HG03095 (cell line): ENCODE results near the gene PPP1R12A.
A peak's percentile ranks its signal among the peaks of the same experiment; 100 is the strongest.

Experiments used
- ATAC-seq: cut with Tn5 transposase; IDR thresholded peaks from one replicate; pipeline ENCODE4 v1.9.1; 2021; ENCODE audit warnings: moderate library complexity; ENCODE audit not compliant: unreplicated experiment

Gene PPP1R12A

DNA sequence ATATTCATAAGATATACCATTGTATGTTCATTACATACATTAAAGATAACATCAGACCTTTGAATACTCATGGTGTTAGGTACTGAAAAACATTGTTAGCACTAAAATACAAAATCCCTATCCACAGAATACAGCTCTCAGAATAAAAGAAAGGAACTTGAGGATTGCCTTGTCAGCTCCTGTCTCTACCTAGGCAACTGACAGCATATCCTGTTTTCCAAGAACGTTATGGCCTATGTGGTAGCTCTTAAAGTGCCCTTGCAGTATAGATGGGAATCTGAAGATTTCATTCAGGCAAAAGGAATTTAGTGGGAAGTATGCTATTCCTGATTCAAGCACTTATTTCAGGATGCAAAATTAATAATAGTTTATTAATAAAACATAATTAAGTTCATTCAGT lies 1.8 kb upstream of the PPP1R12A start:
- ATAC-seq: no peak

DNA sequence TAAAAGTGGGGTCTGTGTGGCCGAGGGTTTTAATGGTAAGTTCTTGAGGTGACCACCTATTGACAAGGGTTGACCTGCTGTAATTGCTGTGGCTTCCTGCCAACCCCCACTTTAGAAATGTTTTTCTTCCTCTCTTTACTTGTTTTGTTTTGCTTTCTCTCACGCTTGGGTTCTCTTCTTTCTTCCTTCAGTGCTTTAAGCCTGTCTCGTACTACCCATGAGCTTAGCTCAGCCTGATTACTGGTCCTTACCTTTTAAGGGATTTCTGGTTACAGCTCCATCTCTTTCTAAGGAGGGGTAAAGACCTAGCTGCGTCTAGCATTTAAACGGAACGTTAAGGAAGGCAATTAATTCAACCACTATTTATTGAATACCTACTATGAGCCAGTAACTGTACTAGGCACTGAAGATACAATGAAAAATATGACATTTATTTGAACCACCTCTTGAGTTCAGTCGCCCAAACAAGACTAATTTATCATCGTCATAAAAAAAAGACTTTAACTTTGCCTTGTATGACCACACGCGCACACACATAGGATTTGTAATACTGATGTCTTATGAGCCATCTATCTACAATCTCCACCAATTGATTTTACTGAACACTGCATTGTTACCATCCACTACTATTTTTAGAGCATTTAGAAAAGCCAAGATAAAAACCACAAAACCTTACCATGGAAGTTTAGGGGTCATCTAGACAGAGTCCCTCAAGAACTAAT lies 888 bp upstream of the PPP1R12A start:
- peak; percentile 17 for ATAC-seq

DNA sequence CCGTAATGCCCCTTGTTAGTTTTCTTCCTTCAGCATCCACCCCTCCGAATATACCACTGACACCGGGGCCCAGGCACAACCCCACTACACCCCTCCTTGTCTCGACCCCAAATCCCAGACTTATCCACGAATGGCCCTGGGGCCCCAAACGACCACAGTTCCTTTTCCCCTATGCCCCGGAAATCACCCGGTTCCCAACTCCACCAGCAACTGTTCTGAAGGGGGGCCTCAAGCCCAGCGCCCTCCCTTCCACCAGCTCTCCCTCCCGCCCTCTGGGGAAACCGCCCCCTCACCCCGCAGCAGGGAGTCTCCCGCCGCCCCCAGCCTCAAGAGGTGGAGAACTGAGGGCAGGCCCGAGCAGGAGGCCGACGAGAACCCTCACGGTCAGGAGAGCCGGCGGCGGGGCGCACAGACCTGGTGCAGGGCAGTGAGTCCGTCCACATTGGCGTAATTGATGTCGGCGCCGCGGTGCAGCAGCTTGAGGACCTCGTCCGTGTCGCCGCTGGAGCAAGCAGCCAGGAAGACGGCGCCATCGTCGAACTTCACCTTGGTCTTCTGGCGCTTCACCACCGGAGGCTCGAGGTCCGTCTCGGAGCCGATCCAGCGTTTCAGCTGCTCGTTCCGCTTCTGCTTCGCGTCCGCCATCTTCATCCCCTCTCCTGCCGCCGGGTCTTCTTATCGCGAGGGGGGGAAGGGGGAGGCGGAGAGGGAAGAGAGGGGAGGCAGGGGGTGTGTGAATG lies 446 bp downstream of the PPP1R12A start:
- peak; percentile 21 for ATAC-seq

DNA sequence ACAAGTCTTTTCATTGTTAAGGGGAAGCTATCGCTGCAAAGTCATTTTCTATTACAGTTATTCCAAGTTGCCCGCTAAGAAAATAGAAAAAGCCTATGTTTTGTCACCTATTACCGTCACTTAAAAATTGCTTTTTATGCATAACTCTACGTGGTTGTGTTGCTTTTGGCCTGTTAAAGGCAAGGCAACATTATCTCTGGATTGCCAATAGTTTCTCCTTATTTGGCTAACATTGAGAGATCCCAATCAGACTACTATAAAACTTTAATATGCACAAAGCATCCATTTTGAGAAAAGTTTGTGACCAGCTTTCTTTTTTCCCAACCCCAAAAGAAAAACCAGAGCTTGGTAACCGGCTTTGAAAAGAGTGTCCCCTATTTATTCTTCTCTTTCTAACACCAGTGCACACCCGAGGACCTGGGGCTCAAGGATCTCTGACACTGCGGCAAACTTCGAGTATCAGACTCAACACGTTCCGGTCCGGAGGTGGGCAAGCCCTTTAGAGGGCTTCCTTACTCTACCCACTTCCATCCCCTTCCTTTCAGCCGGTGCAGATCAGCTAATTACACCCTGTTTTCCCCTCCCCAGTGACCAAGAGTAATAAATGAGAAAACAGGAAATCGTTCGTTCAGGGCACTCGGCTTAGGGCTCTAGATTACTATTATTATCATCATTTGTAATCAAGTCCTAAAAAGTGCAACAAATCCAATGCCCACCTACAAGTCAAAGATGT lies 1.2 kb downstream of the PPP1R12A start:
- peak; percentile 7 for ATAC-seq

DNA sequence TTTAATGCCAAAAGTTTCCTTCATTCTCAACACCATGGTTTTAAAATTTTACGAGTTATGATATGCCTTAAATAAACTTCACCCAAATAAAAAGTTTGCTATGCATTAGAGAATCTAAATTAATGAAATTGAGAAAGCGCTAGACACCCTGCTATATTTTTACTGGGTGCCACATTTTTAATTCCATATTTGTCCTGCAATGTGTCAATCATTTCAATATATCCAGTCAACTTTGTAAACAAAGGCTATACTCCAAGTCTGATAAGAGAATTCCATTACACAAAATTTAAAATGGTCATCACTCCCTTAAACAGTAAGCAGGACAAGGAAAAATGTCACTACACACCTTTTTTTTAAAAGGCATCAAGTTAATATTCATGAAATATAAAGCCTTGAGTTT lies 1.9 kb downstream of the PPP1R12A start:
- ATAC-seq: no peak

DNA sequence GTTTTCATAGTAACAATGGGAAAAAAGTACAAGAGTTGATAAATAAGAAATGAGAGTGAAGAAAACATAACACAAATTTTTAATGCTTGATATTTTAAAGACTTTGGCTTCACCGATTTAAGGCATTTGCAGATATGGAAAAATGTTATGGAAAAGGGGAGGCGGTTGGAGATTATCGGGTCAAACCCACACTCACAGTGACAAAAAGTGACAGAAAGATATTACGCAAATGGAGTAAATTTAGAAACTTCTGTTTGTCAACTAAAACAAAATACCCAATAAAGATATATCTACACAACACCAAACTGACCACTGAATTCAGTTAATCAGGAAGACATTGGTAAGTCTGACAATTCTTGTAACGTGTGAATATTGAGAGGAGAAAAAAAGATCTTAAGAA lies 2.5 kb downstream of the PPP1R12A start:
- ATAC-seq: no peak

DNA sequence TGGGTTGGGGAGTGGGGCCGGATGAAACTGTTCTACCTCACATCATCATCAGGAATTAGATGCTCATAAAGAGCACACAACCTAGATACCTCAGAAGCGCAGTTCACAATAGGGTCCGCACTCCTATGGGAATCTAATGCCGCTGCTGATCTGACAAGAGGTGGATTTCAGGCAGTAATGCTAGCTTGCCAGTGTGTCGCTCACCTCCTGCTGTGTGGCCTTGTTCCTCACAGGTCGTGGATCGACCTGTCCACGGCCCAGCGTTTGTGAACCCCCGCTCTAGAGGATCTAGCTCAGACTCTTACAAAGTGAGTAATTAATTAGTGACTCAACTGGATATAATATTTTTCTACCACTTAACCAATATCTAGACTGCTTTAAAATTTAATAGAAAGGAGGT lies 5.8 kb downstream of the PPP1R12A start:
- ATAC-seq: no peak

DNA sequence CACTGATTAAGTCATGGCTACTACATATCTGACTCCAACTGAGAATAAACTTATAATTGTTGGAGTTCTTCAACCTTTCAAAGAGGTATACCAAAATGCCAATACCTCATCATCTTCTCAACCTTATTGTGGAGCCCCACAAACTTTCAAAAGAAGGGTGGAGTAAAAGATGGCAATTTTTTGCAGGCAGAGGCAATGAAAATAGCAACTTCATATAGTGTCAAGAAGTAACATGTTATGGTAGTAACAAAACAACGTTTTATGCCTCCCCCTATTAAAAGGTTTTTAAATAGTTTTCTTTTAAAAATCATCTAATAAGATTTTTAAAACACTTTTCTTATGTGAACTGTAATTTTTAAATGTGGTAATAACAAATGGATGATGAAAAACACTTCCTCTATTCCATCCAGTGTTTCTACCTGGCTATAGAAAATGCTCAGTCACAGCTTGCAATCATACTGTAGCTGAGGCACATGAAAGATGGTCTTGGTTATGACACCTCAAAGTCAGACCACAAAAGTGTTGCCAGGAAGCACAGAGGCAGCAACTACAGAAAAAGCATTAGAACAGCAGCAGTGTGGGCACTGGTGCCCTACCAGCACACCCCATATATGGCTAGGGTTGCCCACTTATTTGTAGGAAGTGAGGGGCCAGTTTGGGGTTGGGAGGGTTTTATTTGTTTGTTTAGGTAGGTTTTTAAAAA lies 7.0 kb downstream of the PPP1R12A start:
- peak; percentile 98 for ATAC-seq

DNA sequence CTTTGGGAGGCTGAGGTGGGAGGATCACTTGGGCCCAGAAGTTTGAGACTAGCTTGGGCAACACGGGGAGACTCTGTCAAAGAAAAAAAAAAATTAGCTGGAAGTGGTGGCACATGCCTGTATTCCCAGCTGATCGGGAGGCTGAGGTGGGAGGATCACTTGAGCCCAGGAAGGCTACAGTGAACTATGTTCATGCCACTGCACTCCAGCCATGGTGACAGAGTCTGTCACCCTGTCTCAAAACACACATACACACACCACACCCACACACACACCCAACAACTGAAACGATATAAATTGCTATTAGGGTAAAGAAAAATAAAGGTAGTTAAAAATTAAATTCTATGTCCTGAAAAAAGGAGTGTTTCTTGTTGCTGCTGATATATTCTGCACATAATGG lies 7.9 kb downstream of the PPP1R12A start:
- ATAC-seq: no peak

DNA sequence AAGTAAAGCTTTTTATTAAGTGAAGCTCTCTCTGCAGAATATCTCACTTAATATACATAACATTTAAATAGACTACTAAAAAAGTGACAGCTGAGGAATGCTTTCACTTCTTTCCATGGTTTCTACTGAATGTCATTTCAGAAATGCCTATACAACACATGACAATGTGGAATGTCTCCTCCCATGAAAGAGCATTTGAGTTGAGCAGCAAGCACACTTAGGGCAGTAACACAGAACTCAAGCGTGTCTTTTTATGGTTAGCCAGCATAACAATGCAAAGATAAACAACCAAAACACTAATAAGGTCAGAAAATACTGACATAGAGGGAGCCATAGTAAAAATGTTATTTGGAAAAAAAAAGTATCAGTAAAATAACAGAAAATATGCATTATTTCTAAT lies 9.4 kb downstream of the PPP1R12A start:
- no peak for ATAC-seq

DNA sequence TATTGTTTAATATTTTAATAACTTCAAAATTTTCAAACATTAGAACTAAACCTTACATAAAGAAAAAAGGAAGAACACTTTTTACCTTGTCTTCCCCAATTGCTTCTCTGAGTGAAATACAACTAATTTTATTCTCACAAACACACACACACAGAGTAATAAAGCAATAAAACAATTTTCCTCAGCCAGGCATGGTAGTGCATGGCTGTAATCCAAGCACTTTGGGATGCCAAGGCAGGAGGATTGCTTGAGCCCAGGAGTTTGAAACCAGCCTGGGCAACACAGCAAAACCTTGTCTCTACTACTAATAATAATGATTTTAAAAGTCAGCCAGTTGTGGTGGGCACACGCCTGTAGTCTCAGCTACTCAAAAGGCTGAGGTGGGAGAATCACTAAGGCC lies 13.1 kb downstream of the PPP1R12A start:
- no peak for ATAC-seq

DNA sequence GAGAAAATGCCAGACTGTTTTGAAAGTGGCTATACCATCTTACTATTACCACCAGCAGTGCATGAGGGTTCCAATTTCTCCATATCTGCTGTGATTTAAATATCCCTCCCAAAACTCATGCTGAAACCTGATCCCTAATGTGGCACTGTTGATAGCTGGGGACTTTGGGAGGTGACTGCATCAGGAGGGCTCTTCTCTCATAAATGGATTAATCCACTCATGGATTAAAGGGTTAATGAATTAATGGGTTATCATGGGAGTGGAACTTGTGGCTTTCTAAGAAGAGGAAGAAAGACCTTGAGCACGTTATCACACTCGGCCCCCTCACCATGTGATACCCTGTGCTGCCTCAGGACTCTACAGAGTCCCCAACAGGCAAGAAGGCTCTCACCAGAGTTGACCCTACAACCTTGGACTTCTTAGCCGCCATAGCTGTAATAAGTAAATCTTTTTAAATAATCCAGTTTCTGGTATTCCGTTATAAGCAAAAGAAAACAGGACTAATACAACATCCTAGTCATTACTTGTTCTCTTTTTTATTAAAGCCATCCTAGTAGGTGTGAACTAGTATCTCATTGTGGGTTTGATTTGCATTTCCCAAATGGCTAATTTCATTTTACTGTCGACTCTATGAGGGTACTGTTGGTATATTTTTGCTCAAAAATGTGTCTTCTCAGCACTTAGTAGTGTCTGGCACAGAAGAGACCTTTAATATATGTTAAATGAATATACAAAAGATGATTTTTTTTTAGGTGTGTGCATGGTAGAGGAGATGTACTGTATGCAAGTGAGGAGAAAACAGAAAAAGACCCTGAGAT lies 14.3 kb downstream of the PPP1R12A start:
- ATAC-seq: no peak

DNA sequence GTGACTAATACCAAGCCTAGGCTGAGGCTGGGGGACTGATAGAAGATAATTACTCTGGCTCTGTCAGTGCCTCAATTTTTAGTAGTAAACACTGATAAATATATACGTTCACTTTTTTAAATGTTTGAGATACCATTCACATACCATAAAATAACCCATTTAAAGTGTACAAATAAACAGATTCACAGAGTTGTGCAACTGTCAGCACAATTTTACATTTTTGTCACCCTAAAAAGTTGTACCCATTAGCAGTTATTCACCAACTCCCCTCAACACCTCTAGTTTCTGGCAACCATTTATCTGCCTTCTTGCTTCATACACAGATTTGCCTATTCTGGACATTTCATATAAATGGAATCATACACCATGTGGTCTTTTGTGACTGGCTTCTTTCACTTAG lies 15.1 kb downstream of the PPP1R12A start:
- ATAC-seq: no peak

DNA sequence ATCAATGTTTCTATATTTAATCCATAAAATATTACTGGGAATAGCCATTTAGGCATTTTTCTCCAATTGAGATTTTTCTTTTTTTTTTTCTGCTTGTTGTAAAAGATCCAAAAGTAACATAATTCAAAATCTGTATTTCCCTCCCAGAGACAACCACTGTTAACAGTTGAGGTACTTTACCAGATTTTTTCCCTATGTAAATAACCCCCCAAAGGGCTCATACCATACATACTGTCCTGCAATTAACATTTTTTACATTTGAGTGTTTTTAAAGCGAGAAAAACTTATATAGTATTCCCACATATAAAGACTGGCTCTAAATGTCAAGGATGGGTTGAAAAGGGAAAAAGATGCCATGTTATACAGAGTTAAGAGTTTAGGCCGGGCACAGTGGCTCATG lies 18.1 kb downstream of the PPP1R12A start:
- ATAC-seq: no peak

DNA sequence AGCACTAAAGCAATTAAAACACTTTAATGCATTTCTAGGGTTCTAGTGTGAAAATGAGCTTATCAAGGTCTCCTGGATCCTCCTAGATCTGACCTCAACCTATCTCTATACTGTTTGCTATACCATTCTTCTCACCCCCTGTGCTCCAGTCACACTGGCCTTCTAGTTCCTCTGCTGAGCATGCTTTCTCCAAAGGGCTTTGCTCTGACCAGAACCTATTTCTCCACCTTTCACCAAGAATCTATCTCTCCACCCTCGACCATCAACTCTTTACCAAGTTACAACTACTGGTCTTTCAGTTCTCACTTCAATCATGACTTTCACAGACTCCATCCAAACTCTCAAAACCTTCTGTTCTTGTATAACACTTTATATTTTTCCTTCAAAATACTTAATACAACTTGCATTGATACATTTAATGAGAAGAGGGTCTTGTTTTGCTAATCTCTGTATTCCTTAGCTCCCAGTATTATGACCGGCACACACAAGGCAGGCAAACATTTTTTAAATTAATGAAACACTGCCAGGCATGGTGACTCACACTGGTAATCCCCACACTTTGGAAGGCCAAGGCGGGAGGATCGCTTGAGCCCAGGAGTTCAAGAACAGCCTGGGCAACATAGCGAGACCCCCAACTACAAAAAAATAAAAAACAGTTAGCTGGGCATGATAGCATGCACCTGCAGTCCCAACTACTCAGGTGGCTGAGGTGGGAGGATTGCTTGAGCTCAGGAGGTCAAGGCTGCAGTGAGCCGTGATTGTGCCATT lies 22.8 kb downstream of the PPP1R12A start:
- ATAC-seq: no peak

DNA sequence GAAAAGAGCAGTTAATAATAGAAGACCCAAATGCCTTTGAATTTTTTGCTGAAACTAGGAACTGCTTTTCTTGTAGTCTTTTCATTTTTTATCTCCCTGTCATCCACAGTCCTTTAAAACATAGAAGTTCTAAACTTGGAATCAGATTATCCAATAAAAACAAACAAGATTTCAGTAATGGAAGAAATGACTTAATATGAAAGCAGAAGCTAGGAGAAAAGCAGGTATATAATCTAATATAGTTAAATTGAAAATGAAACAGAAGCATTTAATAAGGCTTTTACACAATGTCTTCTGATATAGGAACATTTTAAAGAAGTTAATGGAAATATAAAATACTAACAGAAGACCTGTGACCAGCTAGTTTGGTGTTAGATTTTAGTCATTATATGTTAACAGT lies 26.5 kb downstream of the PPP1R12A start:
- ATAC-seq: no peak

DNA sequence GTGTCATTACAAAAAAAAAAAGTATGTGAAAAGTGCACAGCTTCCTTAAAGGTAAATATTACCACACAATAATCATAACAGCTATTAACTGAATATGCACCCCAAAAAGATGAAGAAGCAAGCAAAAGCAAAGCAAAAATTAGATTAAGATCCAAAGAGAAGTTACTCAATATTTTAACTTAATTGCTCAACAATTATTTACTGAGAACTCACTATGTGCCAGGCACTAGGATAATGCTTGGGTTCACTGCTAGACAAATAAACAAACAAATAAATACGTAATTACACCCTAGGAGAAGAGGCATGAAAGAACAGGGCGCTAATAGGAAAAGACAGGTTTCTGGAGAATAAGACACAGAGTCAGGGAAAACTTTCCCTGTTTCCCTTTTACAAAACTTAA lies 33.4 kb downstream of the PPP1R12A start:
- ATAC-seq: no peak

DNA sequence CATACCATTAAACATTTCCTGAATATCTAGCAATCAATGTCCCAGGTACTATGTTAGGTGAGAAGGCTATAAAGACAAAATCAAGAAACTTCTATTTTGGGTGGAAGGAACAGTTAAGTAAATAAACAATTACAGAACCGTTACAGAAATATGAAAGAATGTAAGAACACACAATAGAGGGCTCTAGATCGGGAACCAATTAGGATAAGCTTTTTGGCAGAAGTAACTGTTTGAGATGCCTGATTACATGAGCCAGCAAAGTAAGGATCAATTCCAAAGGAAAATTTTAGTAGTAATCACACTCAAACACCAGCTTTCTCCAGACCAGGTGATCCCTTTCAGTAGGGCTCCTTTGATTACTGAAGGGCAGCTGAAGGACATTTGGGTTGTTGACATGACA lies 33.9 kb downstream of the PPP1R12A start:
- ATAC-seq: no peak

DNA sequence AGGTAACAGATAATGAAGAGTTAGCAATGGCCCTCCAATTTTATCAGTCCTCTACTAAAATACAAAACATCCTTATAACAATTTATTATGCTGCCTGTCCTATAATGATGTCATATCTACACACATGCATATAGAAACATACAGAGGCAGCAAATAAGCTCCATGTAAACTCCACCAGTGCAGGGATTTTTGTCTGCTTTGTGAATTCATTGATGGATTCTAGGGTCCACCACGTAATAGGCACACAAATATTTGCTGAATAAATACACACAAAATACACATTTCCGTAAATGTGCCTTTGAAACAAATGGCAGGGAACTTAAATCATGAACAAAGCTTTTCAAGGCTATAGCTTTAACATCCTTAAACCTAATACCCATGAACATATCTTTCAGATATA lies 34.7 kb downstream of the PPP1R12A start:
- no peak for ATAC-seq

DNA sequence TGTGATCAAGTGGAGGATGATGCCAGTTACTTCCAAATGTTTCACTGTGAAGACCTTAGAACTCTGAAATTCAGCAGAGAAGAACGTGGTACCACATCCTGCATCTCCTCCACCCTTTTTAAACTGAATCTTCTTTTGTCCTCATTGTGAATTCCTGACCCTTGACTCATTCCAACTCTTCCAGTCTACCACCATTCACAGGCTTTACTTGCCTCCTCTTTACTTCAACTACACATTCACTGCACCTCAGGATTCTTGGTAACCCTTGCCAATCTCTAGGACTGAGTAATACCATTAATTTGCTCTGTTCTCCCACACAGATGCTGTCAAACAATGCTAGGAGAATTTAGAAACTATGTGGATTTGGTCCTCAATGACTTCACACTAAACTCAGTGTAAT lies 37.3 kb downstream of the PPP1R12A start:
- ATAC-seq: no peak
